Measurements from ENCODE around the gene NPHP4.

GRCh38 chr1:5891137-5891536 is 101.1 kb downstream of the NPHP4 start:
- no peak for TF ChIP-seq CTCF (IDR thresholded peaks at IDR 0.05)
- TF ChIP-seq POLR2A (IDR thresholded peaks at IDR 0.05) = no peak

Measured in right lobe of liver (tissue), 4 donors.